Activated naive CD4-positive, alpha-beta T cell treated with anti-CD3 and anti-CD28 coated beads, Interleukin-2, amount 50 U/mL, for 24 hours (primary cell): ENCODE results near the gene HEXIM1.

Experiments
- H3K27ac Mint-ChIP-seq: one replicate; pipeline ENCODE4 v1.8.0; 2021; ENCODE audit warnings: mild to moderate bottlenecking, mixed read lengths
- H3K27me3 Mint-ChIP-seq: one replicate; pipeline ENCODE4 v1.8.0; 2021; ENCODE audit warnings: mixed read lengths
- H3K36me3 Mint-ChIP-seq: one replicate; pipeline ENCODE4 v1.8.0; 2021; ENCODE audit warnings: mixed read lengths
- H3K4me1 Mint-ChIP-seq: one replicate; pipeline ENCODE4 v1.8.0; 2021; ENCODE audit warnings: mixed read lengths
- H3K4me3 Mint-ChIP-seq: one replicate; pipeline ENCODE4 v1.8.0; 2021; ENCODE audit warnings: mild to moderate bottlenecking, mixed read lengths
- H3K9me3 Mint-ChIP-seq: one replicate; pipeline ENCODE4 v1.8.0; 2021; ENCODE audit warnings: mixed read lengths

HEXIM1 gene

DNA sequence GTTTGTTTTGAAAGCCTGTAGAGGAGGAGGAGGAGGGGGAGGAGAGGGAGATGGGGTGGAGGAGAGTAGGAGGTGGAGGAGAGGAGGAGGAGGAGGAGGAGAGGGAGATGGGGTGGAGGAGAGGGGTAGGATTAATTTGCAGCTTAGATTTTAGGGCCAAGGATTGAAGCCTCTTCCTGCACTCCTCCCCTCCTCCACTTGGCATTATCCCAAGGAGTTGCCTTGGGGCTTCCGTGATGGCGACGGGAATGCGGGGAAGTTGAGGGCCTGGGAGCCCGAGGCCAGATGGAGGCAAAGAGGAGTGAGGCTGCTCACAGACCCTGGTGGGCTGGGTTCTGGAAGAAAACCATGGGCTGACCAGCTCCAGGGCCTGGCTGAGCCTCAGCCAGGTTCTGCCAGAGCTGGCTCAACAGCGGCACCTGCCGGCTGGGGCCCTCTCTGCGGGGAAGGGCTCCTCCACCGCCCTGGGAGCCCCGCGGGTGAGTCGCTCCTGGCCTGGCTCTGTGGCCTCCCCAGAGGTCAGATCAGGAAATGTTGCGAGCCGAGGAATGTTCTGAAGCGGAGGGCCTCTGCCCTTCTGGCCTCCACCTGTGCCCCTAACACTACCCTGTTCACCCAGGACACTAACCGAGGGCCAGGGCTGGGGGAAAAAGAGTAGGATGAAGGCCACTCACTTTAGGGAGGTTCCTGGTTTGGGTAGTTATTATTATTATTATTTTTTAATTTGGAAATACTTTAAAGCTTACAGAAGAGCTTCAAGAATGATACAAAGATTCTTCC lies 49.5 kb downstream of the HEXIM1 start:
- Mint-ChIP-seq H3K27ac (no peak overlapping the region), H3K4me1 (no peaks in the 10 kb centered on the region), H3K36me3 (no peaks in the 10 kb centered on the region), H3K27me3 (no peaks in the 10 kb centered on the region), H3K9me3 (no peaks in the 10 kb centered on the region), H3K4me3 (no peak overlapping the region)

DNA sequence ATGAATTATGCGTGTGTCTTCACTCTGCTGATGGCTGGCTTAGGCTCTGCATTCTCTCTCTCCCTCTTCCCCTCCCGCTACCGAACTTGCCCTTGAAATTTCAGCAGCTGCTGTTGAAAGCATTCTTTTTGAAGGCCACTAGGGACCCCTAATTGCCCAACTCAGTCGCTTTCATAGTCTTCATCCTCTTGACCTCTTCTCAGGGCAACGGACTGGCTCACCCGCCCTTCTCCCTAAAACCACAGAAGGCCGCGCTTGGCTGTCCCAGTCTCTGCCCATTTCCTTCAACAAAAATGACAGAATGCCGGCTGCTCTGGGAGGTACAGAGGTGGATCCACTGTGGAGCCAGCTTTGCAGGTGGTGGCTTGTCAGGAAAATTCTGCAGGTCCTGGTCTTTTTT lies 52.4 kb downstream of the HEXIM1 start:
- no peaks in the 10 kb centered on the region for H3K9me3 Mint-ChIP-seq
- H3K36me3 Mint-ChIP-seq, result no peaks in the 10 kb centered on the region
- H3K27ac Mint-ChIP-seq, result no peak overlapping the region
- H3K27me3 Mint-ChIP-seq, result no peaks in the 10 kb centered on the region
- no peak overlapping the region for H3K4me3 Mint-ChIP-seq
- H3K4me1 Mint-ChIP-seq, result no peaks in the 10 kb centered on the region

DNA sequence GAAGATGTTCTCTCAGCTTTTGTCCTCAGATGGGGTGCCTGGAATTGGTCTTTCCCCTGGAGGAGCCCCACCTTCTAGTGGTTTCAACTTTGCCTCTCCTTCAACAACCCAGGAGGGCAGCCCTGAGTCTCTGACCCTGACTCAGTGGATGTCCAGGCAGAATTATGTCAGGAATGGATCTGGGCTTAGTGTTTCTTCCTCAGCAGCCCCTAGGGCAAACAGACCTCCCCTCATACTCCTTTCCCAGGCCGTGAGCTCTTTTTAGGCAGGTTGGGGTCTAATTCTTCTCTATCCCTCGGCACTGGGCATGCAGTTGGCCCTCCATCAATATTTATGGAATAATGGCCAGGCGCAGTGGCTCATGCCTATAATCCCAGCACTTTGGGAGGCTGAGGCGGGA lies 53.2 kb downstream of the HEXIM1 start:
- Mint-ChIP-seq H3K27me3 (no peaks in the 10 kb centered on the region), H3K9me3 (no peaks in the 10 kb centered on the region), H3K4me3 (no peak overlapping the region), H3K36me3 (peaks cover 1% of the 10 kb centered on the region), H3K27ac (no peak overlapping the region), H3K4me1 (no peaks in the 10 kb centered on the region)
